ENCODE measurements around the gene CDT1. TPM values are rescaled to one million over a fixed set of nuclear protein-coding genes. Genes with fewer than 3 reads are reported as not detected.

The CDT1 gene
- total RNA-seq, 1 donor from 2014 or later, result 16.2 TPM

GRCh38 chr16:88775825-88776224 lies 27.8 kb upstream of the CDT1 start:
- Mint-ChIP-seq H3K4me3 (ENCODE audit: unreplicated experiment) (no peak overlapping the region), H3K27me3 (ENCODE audit: unreplicated experiment) (no peaks in the 10 kb centered on the region), H3K9me3 (ENCODE audit: unreplicated experiment) (no peaks in the 10 kb centered on the region), H3K27ac (ENCODE audit: unreplicated experiment) (no peak overlapping the region), H3K36me3 (ENCODE audit: low read depth, unreplicated experiment) (no peaks in the 10 kb centered on the region), H3K4me1 (ENCODE audit: unreplicated experiment) (peaks cover 11% of the 10 kb centered on the region)
- no peak for DNase-seq (ENCODE audit: low spot score)
- TF ChIP-seq CTCF (IDR thresholded peaks at IDR 0.05; ENCODE audit: unreplicated experiment), result no peak

GRCh38 chr16:88777471-88778270 lies 25.9 kb upstream of the CDT1 start:
- H3K4me1 Mint-ChIP-seq (ENCODE audit: unreplicated experiment), result peaks cover 28% of the 10 kb centered on the region
- no peak overlapping the region for H3K27ac Mint-ChIP-seq (ENCODE audit: unreplicated experiment)
- peak overlapping the region; percentile 21 for H3K4me3 Mint-ChIP-seq (ENCODE audit: unreplicated experiment)
- H3K27me3 Mint-ChIP-seq (ENCODE audit: unreplicated experiment), result peaks cover 2% of the 10 kb centered on the region
- H3K36me3 Mint-ChIP-seq (ENCODE audit: low read depth, unreplicated experiment), result no peaks in the 10 kb centered on the region
- TF ChIP-seq CTCF (IDR thresholded peaks at IDR 0.05; ENCODE audit: unreplicated experiment), result no peak
- DNase-seq (ENCODE audit: low spot score), result no peak
- H3K9me3 Mint-ChIP-seq (ENCODE audit: unreplicated experiment), result no peaks in the 10 kb centered on the region

GRCh38 chr16:88778271-88778525 lies 25.4 kb upstream of the CDT1 start:
- no peak for DNase-seq (ENCODE audit: low spot score)
- Mint-ChIP-seq H3K9me3 (ENCODE audit: unreplicated experiment) (no peaks in the 10 kb centered on the region), H3K36me3 (ENCODE audit: low read depth, unreplicated experiment) (no peaks in the 10 kb centered on the region), H3K4me3 (ENCODE audit: unreplicated experiment) (peak overlapping the region; percentile 21), H3K27ac (ENCODE audit: unreplicated experiment) (no peak overlapping the region), H3K4me1 (ENCODE audit: unreplicated experiment) (peaks cover 34% of the 10 kb centered on the region), H3K27me3 (ENCODE audit: unreplicated experiment) (peaks cover 4% of the 10 kb centered on the region)
- no peak for TF ChIP-seq CTCF (IDR thresholded peaks at IDR 0.05; ENCODE audit: unreplicated experiment)

GRCh38 chr16:88778541-88779065 lies 25.0 kb upstream of the CDT1 start:
- Mint-ChIP-seq H3K36me3 (ENCODE audit: low read depth, unreplicated experiment) (no peaks in the 10 kb centered on the region), H3K4me3 (ENCODE audit: unreplicated experiment) (no peak overlapping the region), H3K4me1 (ENCODE audit: unreplicated experiment) (peaks cover 36% of the 10 kb centered on the region), H3K9me3 (ENCODE audit: unreplicated experiment) (no peaks in the 10 kb centered on the region), H3K27ac (ENCODE audit: unreplicated experiment) (no peak overlapping the region), H3K27me3 (ENCODE audit: unreplicated experiment) (peaks cover 4% of the 10 kb centered on the region)
- TF ChIP-seq CTCF (IDR thresholded peaks at IDR 0.05; ENCODE audit: unreplicated experiment), result no peak
- no peak for DNase-seq (ENCODE audit: low spot score)

GRCh38 chr16:88779406-88780141 lies 24.0 kb upstream of the CDT1 start:
- Mint-ChIP-seq H3K27ac (ENCODE audit: unreplicated experiment) (no peak overlapping the region), H3K4me1 (ENCODE audit: unreplicated experiment) (peaks cover 37% of the 10 kb centered on the region)

More at GRCh38 chr16:88779406-88780141, 24.0 kb upstream of the CDT1 start:
- no peaks in the 10 kb centered on the region for H3K36me3 Mint-ChIP-seq (ENCODE audit: low read depth, unreplicated experiment)
- H3K27me3 Mint-ChIP-seq (ENCODE audit: unreplicated experiment), result peaks cover 6% of the 10 kb centered on the region
- no peak for DNase-seq (ENCODE audit: low spot score)
- no peak for TF ChIP-seq CTCF (IDR thresholded peaks at IDR 0.05; ENCODE audit: unreplicated experiment)
- H3K4me3 Mint-ChIP-seq (ENCODE audit: unreplicated experiment), result no peak overlapping the region
- no peaks in the 10 kb centered on the region for H3K9me3 Mint-ChIP-seq (ENCODE audit: unreplicated experiment)

All from endothelial cell (in vitro differentiated cells).